ENCODE measurements around the gene DGKE. TPM values are rescaled to one million over a fixed set of nuclear protein-coding genes. Genes with fewer than 3 reads are reported as not detected.

Gene DGKE
- total RNA-seq, 1 donor from 2014 or later: 6.8 TPM

- no peak overlapping the region for H3K27ac Mint-ChIP-seq (ENCODE audit: unreplicated experiment)
- no peak overlapping the region for H3K4me3 Mint-ChIP-seq (ENCODE audit: unreplicated experiment)
- no peak for DNase-seq (ENCODE audit: low spot score)
- no peak for TF ChIP-seq CTCF (IDR thresholded peaks at IDR 0.05)
- no peaks in the 10 kb centered on the region for H3K4me1 Mint-ChIP-seq (ENCODE audit: low read depth)
- H3K36me3 Mint-ChIP-seq (ENCODE audit: low read depth): peaks cover 16% of the 10 kb centered on the region
- H3K27me3 Mint-ChIP-seq (ENCODE audit: low read depth): no peaks in the 10 kb centered on the region
- H3K9me3 Mint-ChIP-seq (ENCODE audit: low read depth): no peaks in the 10 kb centered on the region
Measured at GRCh38 chr17:56845934-56846333, 12.0 kb downstream of the DGKE start.

- H3K4me3 Mint-ChIP-seq (ENCODE audit: unreplicated experiment): no peak overlapping the region
- H3K27me3 Mint-ChIP-seq (ENCODE audit: low read depth): no peaks in the 10 kb centered on the region
- peaks cover 16% of the 10 kb centered on the region for H3K36me3 Mint-ChIP-seq (ENCODE audit: low read depth)
- no peak overlapping the region for H3K27ac Mint-ChIP-seq (ENCODE audit: unreplicated experiment)
- no peaks in the 10 kb centered on the region for H3K9me3 Mint-ChIP-seq (ENCODE audit: low read depth)
- H3K4me1 Mint-ChIP-seq (ENCODE audit: low read depth): no peaks in the 10 kb centered on the region
- TF ChIP-seq CTCF (IDR thresholded peaks at IDR 0.05): no peak
- DNase-seq (ENCODE audit: low spot score): no peak
Measured at GRCh38 chr17:56847106-56847505, 13.2 kb downstream of the DGKE start.

GRCh38 chr17:56849131-56849530 is 15.2 kb downstream of the DGKE start:
- Mint-ChIP-seq H3K36me3 (ENCODE audit: low read depth) (peaks cover 18% of the 10 kb centered on the region), H3K4me3 (ENCODE audit: unreplicated experiment) (no peak overlapping the region), H3K27me3 (ENCODE audit: low read depth) (no peaks in the 10 kb centered on the region), H3K27ac (ENCODE audit: unreplicated experiment) (no peak overlapping the region), H3K4me1 (ENCODE audit: low read depth) (no peaks in the 10 kb centered on the region), H3K9me3 (ENCODE audit: low read depth) (no peaks in the 10 kb centered on the region)
- no peak for DNase-seq (ENCODE audit: low spot score)
- TF ChIP-seq CTCF (IDR thresholded peaks at IDR 0.05): no peak

- Mint-ChIP-seq H3K27me3 (ENCODE audit: low read depth) (no peaks in the 10 kb centered on the region), H3K4me1 (ENCODE audit: low read depth) (no peaks in the 10 kb centered on the region), H3K27ac (ENCODE audit: unreplicated experiment) (no peak overlapping the region), H3K9me3 (ENCODE audit: low read depth) (no peaks in the 10 kb centered on the region), H3K36me3 (ENCODE audit: low read depth) (peaks cover 18% of the 10 kb centered on the region), H3K4me3 (ENCODE audit: unreplicated experiment) (no peak overlapping the region)
- no peak for DNase-seq (ENCODE audit: low spot score)
- no peak for TF ChIP-seq CTCF (IDR thresholded peaks at IDR 0.05)
Measured at GRCh38 chr17:56850591-56850990, 16.6 kb downstream of the DGKE start.

- TF ChIP-seq CTCF (IDR thresholded peaks at IDR 0.05): no peak
- Mint-ChIP-seq H3K9me3 (ENCODE audit: low read depth) (no peaks in the 10 kb centered on the region), H3K4me3 (ENCODE audit: unreplicated experiment) (no peak overlapping the region), H3K36me3 (ENCODE audit: low read depth) (peaks cover 17% of the 10 kb centered on the region), H3K27ac (ENCODE audit: unreplicated experiment) (no peak overlapping the region), H3K27me3 (ENCODE audit: low read depth) (no peaks in the 10 kb centered on the region), H3K4me1 (ENCODE audit: low read depth) (no peaks in the 10 kb centered on the region)
- DNase-seq (ENCODE audit: low spot score): no peak
Measured at GRCh38 chr17:56851008-56851407, 17.1 kb downstream of the DGKE start.

Measured in chondrocyte (in vitro differentiated cells).